SU-DHL-6 (cell line): Measurements from ENCODE around the gene KLK2.

Source experiments
- EZH2phosphoT487 ChIP-seq: fragments of 200-600 bp; sonication (generic), shearing (Covaris generic); conservative IDR thresholded peaks from 2 replicates; pipeline ENCODE4 v1.6.1; 2018; ENCODE audit warnings: mild to moderate bottlenecking, antibody characterized with exemption, low read length, moderate library complexity, mixed read lengths
- TF ChIP-seq, protein P1 (sequence below): fragments of 200-600 bp; sonication (generic); IDR thresholded peaks from one replicate; pipeline ENCODE4 v1.5.1; 2017; ENCODE audit warnings: antibody characterized with exemption, mild to moderate bottlenecking, low read length, moderate library complexity; ENCODE audit not compliant: insufficient read depth, poor library complexity, severe bottlenecking

DNA sequence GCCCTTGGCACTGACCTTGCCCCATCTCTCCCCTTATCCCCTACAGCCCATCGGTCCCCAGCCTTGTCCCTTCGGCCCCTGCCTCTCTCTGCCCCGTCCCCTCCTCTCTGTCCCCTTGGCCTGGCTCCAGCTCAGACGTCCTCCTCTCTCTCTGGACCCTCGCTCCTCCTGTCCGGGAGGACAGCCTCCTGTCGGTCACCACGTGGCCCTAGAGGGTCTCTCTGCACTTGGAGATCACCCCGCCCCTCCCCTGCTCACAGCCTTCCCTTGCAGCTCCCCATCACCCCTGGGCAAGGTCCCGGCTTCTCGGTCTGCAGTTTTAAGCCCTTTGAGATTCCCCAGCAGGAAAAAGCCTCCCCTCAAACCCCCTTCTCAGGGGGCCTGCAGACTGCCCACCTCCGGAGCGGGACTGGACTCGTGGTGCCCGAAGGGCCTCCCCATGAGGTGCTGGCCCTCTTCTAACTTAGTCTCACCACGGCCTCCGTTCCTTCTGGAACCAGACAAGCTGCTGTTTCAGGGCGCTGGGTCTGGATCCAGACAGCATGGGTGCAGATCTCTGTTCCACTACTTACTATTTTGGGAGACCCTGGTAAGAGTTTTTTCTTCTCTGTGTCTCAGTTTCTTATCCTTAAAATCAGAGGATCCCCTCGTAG, 36.6 kb upstream of the KLK2 start:
- TF ChIP-seq, protein P1, sequence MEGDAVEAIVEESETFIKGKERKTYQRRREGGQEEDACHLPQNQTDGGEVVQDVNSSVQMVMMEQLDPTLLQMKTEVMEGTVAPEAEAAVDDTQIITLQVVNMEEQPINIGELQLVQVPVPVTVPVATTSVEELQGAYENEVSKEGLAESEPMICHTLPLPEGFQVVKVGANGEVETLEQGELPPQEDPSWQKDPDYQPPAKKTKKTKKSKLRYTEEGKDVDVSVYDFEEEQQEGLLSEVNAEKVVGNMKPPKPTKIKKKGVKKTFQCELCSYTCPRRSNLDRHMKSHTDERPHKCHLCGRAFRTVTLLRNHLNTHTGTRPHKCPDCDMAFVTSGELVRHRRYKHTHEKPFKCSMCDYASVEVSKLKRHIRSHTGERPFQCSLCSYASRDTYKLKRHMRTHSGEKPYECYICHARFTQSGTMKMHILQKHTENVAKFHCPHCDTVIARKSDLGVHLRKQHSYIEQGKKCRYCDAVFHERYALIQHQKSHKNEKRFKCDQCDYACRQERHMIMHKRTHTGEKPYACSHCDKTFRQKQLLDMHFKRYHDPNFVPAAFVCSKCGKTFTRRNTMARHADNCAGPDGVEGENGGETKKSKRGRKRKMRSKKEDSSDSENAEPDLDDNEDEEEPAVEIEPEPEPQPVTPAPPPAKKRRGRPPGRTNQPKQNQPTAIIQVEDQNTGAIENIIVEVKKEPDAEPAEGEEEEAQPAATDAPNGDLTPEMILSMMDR, result no peak
- TF ChIP-seq EZH2phosphoT487, result no peak
